Measurements from ENCODE around the gene VASH2. TPM values are rescaled to one million over a fixed set of nuclear protein-coding genes. Genes with fewer than 3 reads are reported as not detected.

Gene VASH2
- total RNA-seq, 1 experiment from 2014 or later, result not detected

- TF ChIP-seq CTCF (IDR thresholded peaks at IDR 0.05; ENCODE audit: unreplicated experiment), result no peak
- intact Hi-C loops (cut with micrococcal nuclease), result no loop called here
- POLR2A ChIA-PET, result interaction anchor here (0.7 to 1.1 kb wide), 3 partner anchors 18 to 149 kb away, joined by 3 read pairs; partner anchors contain the start of genes NSL1 and TATDN3
- no peak for DNase-seq (ENCODE audit: unreplicated experiment)
- Mint-ChIP-seq H3K4me1 (ENCODE audit: insufficient read depth, unreplicated experiment) (peaks cover 5% of the 10 kb centered on the region), H3K27me3 (ENCODE audit: insufficient read depth, unreplicated experiment) (no peaks in the 10 kb centered on the region), H3K4me3 (ENCODE audit: unreplicated experiment) (no peak overlapping the region), H3K9me3 (ENCODE audit: unreplicated experiment) (no peaks in the 10 kb centered on the region), H3K36me3 (ENCODE audit: insufficient read depth, unreplicated experiment) (no peaks in the 10 kb centered on the region), H3K27ac (ENCODE audit: low read depth, unreplicated experiment) (no peak overlapping the region)
- no TSS peak for BruUV-seq (replicated peaks)
- CTCF ChIA-PET, result interaction anchor here (1.0 kb wide), 1 partner anchor 10 kb away, joined by 3 read pairs; no protein-coding TSS in a partner anchor
Measured at GRCh38 chr1:212917858-212918257, 32.5 kb upstream of the VASH2 start.

GRCh38 chr1:212918824-212919223, 31.5 kb upstream of the VASH2 start:
- intact Hi-C loops (cut with micrococcal nuclease), result no loop called here
- BruUV-seq (replicated peaks), result no TSS peak
- no peaks in the 10 kb centered on the region for H3K36me3 Mint-ChIP-seq (ENCODE audit: insufficient read depth, unreplicated experiment)

GRCh38 chr1:212920246-212920645, 30.1 kb upstream of the VASH2 start:
- no peak overlapping the region for H3K27ac Mint-ChIP-seq (ENCODE audit: low read depth, unreplicated experiment)
- no peaks in the 10 kb centered on the region for H3K36me3 Mint-ChIP-seq (ENCODE audit: insufficient read depth, unreplicated experiment)
- no TSS peak for BruUV-seq (replicated peaks)
- H3K4me3 Mint-ChIP-seq (ENCODE audit: unreplicated experiment), result no peak overlapping the region
- no peaks in the 10 kb centered on the region for H3K9me3 Mint-ChIP-seq (ENCODE audit: unreplicated experiment)
- peaks cover 11% of the 10 kb centered on the region for H3K27me3 Mint-ChIP-seq (ENCODE audit: insufficient read depth, unreplicated experiment)
- POLR2A ChIA-PET, result no interaction called here
- CTCF ChIA-PET, result interaction anchor here (1.0 to 2.0 kb wide), 2 partner anchors 47 to 75 kb away, joined by 4 to 6 read pairs; no protein-coding TSS in a partner anchor
- TF ChIP-seq CTCF (IDR thresholded peaks at IDR 0.05; ENCODE audit: unreplicated experiment), result no peak
- no peak for DNase-seq (ENCODE audit: unreplicated experiment)
- intact Hi-C loops (cut with micrococcal nuclease), result no loop called here
- peaks cover 5% of the 10 kb centered on the region for H3K4me1 Mint-ChIP-seq (ENCODE audit: insufficient read depth, unreplicated experiment)

More at GRCh38 chr1:212918824-212919223, 31.5 kb upstream of the VASH2 start:
- POLR2A ChIA-PET, result no interaction called here
- no peak overlapping the region for H3K4me3 Mint-ChIP-seq (ENCODE audit: unreplicated experiment)
- H3K27ac Mint-ChIP-seq (ENCODE audit: low read depth, unreplicated experiment), result no peak overlapping the region
- CTCF ChIA-PET, result interaction anchor here (0.6 kb wide), 1 partner anchor 664 kb away, joined by 3 read pairs; no protein-coding TSS in a partner anchor
- peaks cover 5% of the 10 kb centered on the region for H3K4me1 Mint-ChIP-seq (ENCODE audit: insufficient read depth, unreplicated experiment)
- no peaks in the 10 kb centered on the region for H3K9me3 Mint-ChIP-seq (ENCODE audit: unreplicated experiment)
- H3K27me3 Mint-ChIP-seq (ENCODE audit: insufficient read depth, unreplicated experiment), result no peaks in the 10 kb centered on the region
- TF ChIP-seq CTCF (IDR thresholded peaks at IDR 0.05; ENCODE audit: unreplicated experiment), result no peak
- DNase-seq (ENCODE audit: unreplicated experiment), result no peak

- BruUV-seq (replicated peaks), result no TSS peak
- CTCF ChIA-PET, result interaction anchor here (1.0 to 2.0 kb wide), 2 partner anchors 46 to 74 kb away, joined by 4 to 6 read pairs; no protein-coding TSS in a partner anchor
- H3K27ac Mint-ChIP-seq (ENCODE audit: low read depth, unreplicated experiment), result no peak overlapping the region
Measured at GRCh38 chr1:212920896-212921295, 29.4 kb upstream of the VASH2 start.

More at GRCh38 chr1:212920896-212921295, 29.4 kb upstream of the VASH2 start:
- Mint-ChIP-seq H3K36me3 (ENCODE audit: insufficient read depth, unreplicated experiment) (no peaks in the 10 kb centered on the region), H3K9me3 (ENCODE audit: unreplicated experiment) (no peaks in the 10 kb centered on the region), H3K27me3 (ENCODE audit: insufficient read depth, unreplicated experiment) (peaks cover 11% of the 10 kb centered on the region), H3K4me1 (ENCODE audit: insufficient read depth, unreplicated experiment) (peaks cover 5% of the 10 kb centered on the region), H3K4me3 (ENCODE audit: unreplicated experiment) (no peak overlapping the region)
- POLR2A ChIA-PET, result no interaction called here
- intact Hi-C loops (cut with micrococcal nuclease), result no loop called here
- peak; percentile 16 for TF ChIP-seq CTCF (IDR thresholded peaks at IDR 0.05; ENCODE audit: unreplicated experiment)
- no peak for DNase-seq (ENCODE audit: unreplicated experiment)

Measured in MCF 10A (cell line).